MM.1S (cell line): Measurements from ENCODE around the gene FIP1L1.

Experiments used
- DNase-seq: peaks from one replicate; pipeline ENCODE4 v3.0.0-alpha.2; 2015
- H2AFZ ChIP-seq: fragments of 300-600 bp; sonication (generic); 2 replicates; pipeline ENCODE4 v1.6.0; 2016; ENCODE audit warnings: antibody characterized with exemption, low read length
- H3F3A ChIP-seq: fragments of 300-600 bp; sonication (generic); 2 replicates; pipeline ENCODE4 v1.6.1; 2016; ENCODE audit warnings: mild to moderate bottlenecking, antibody characterized with exemption, low read length, moderate library complexity, mixed read lengths; ENCODE audit not compliant: insufficient read depth
- H3K27ac ChIP-seq: fragments of 300-600 bp; sonication (generic); 2 replicates; pipeline ENCODE4 v1.5.1; 2016; ENCODE audit warnings: mild to moderate bottlenecking, low read length
- H3K27me3 ChIP-seq: fragments of 300-600 bp; sonication (generic); replicated peaks from 2 replicates; pipeline ENCODE4 v1.6.0; 2016; ENCODE audit warnings: low read length; ENCODE audit not compliant: insufficient read depth
- H3K36me3 ChIP-seq: fragments of 300-600 bp; sonication (generic); replicated peaks from 2 replicates; pipeline ENCODE4 v1.6.1; 2016; ENCODE audit warnings: mild to moderate bottlenecking, low read length, mixed read lengths; ENCODE audit not compliant: insufficient read depth
- H3K4me1 ChIP-seq: fragments of 300-600 bp; sonication (generic); 2 replicates; pipeline ENCODE4 v1.6.1; 2016; ENCODE audit warnings: low read length, mixed read lengths
- H3K4me2 ChIP-seq: fragments of 300-600 bp; sonication (generic); 2 replicates; pipeline ENCODE4 v1.6.0; 2016; ENCODE audit warnings: low read depth, low read length
- H3K4me3 ChIP-seq: fragments of 300-600 bp; sonication (generic); 2 replicates; pipeline ENCODE4 v1.5.1; 2016; ENCODE audit warnings: low read length, mixed read lengths
- H3K79me2 ChIP-seq: fragments of 300-600 bp; sonication (generic); 2 replicates; pipeline ENCODE4 v1.6.1; 2016; ENCODE audit warnings: mixed run types, low read length, mixed read lengths
- H3K9ac ChIP-seq: fragments of 300-600 bp; sonication (generic); 2 replicates; pipeline ENCODE4 v1.6.1; 2016; ENCODE audit warnings: low read length, mixed read lengths
- H3K9me2 ChIP-seq: fragments of 300-600 bp; sonication (generic); replicated peaks from 2 replicates; pipeline ENCODE4 v1.6.1; 2016; ENCODE audit warnings: mild to moderate bottlenecking, low read length, mixed read lengths; ENCODE audit not compliant: insufficient read depth
- H3K9me3 ChIP-seq: fragments of 300-600 bp; sonication (generic); replicated peaks from 2 replicates; pipeline ENCODE4 v1.6.1; 2016; ENCODE audit warnings: mild to moderate bottlenecking, low read length, mixed read lengths; ENCODE audit not compliant: insufficient read depth
- H4K20me1 ChIP-seq: fragments of 300-600 bp; sonication (generic); 2 replicates; pipeline ENCODE4 v1.6.1; 2016; ENCODE audit warnings: mild to moderate bottlenecking, low read length, moderate library complexity, mixed read lengths; ENCODE audit not compliant: insufficient read depth
- EZH2 ChIP-seq: fragments of 300-600 bp; sonication (generic); optimal IDR thresholded peaks from 2 replicates; pipeline ENCODE3; 2017; ENCODE audit warnings: low read depth, mild to moderate bottlenecking, antibody characterized with exemption, low read length, mixed read lengths
- EZH2phosphoT487 ChIP-seq: fragments of 300-600 bp; sonication (generic); IDR thresholded peaks from 2 replicates; pipeline ENCODE4 v1.6.1; 2018; ENCODE audit warnings: antibody characterized with exemption, low read length
- TF ChIP-seq, protein P1 (sequence below): fragments of 300-600 bp; sonication (generic); IDR thresholded peaks from 2 replicates; pipeline ENCODE4 v1.5.1; 2016; ENCODE audit warnings: antibody characterized with exemption, low read length, mixed read lengths

Gene FIP1L1

DNA sequence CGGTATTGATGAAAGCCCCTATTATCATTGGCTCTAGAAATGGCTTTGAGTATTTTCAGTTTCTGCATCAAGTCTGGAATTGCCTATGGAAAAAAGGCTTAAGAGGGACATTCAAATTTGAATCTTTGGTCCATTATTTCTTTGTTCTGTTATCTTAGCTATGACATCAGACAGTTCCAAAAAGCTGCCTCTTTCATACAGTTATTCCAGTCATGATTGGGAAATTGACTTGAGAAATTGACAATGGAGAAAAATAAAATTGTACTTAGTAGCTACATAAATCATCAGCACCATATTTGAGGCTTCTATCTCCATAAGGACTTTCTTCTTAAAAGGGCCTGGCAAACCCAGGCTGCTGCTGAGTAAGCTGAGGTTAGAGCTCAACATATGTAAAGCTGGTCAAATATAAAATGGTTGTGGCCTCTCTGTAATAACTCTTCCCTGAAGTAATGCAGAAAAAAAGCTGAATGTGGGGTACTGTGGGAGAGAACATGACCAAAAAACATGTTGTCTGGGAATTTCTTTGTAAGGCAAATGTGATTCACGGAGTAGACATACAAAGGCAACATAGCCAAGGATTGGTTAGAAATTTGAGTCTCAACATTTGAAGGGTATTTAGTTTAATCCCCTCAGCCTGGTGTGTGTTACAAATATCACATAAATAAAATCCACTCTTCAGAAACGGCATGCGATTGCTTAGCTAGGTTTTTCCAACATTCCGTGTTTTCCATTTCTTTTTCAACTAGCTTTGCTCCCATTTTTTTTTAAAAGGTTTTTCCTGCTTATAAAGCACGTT is 112.9 kb downstream of the FIP1L1 start:
- no peak overlapping the region for H3K27ac ChIP-seq
- DNase-seq: no peak
- H3K4me3 ChIP-seq: no peak overlapping the region

DNA sequence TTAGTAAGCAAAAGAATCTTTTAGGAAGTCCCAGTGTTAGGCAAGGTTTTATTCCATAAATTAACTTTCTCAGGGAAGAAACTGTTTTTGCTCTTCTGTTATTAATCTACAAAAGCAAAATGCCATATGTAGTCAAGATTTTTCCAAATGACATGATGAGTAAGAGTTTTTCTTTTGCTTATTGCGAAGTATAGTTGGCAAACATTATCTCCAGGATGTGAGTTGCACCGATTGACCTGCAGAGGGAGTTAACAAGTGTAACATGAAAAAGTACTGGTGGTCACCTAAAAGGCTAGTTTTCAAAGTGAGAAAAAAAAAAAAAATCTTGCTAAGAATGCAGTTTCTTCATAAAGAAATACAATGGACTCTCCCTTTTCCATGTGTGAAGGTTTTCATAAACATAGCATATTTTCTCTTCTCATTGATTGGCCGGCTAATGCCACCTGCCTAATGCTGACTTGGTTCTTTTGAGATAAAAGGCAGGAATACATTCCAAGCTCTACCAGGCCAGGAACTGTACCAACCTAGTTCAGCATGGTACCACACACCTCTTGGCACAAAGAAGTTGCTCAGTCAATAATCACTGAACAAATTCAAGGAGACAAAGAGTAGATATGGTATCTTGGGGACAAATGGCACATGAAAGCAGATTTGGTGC is 113.7 kb downstream of the FIP1L1 start:
- no peaks in the 10 kb centered on the region for H3K9me3 ChIP-seq
- H3F3A ChIP-seq: no peaks in the 10 kb centered on the region
- H3K9me2 ChIP-seq: no peaks in the 10 kb centered on the region
- no peak overlapping the region for H3K4me3 ChIP-seq
- H3K27ac ChIP-seq: no peak overlapping the region
- H3K36me3 ChIP-seq: no peaks in the 10 kb centered on the region
- peak; percentile 52 for DNase-seq
- no peaks in the 10 kb centered on the region for H4K20me1 ChIP-seq
- no peaks in the 10 kb centered on the region for H3K4me1 ChIP-seq
- no peak for TF ChIP-seq EZH2phosphoT487
- TF ChIP-seq, protein P1, sequence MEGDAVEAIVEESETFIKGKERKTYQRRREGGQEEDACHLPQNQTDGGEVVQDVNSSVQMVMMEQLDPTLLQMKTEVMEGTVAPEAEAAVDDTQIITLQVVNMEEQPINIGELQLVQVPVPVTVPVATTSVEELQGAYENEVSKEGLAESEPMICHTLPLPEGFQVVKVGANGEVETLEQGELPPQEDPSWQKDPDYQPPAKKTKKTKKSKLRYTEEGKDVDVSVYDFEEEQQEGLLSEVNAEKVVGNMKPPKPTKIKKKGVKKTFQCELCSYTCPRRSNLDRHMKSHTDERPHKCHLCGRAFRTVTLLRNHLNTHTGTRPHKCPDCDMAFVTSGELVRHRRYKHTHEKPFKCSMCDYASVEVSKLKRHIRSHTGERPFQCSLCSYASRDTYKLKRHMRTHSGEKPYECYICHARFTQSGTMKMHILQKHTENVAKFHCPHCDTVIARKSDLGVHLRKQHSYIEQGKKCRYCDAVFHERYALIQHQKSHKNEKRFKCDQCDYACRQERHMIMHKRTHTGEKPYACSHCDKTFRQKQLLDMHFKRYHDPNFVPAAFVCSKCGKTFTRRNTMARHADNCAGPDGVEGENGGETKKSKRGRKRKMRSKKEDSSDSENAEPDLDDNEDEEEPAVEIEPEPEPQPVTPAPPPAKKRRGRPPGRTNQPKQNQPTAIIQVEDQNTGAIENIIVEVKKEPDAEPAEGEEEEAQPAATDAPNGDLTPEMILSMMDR: peak; percentile 57
- H3K27me3 ChIP-seq: no peaks in the 10 kb centered on the region
- no peak overlapping the region for H3K9ac ChIP-seq
- no peaks in the 10 kb centered on the region for H3K79me2 ChIP-seq
- H2AFZ ChIP-seq: no peak overlapping the region
- no peak overlapping the region for H3K4me2 ChIP-seq

More for the DNA sequence above, 112.9 kb downstream of the FIP1L1 start:
- Histone ChIP-seq H3K79me2 (no peaks in the 10 kb centered on the region), H2AFZ (no peak overlapping the region), H3K36me3 (no peaks in the 10 kb centered on the region), H3F3A (no peaks in the 10 kb centered on the region), H3K4me1 (no peaks in the 10 kb centered on the region), H3K9me3 (no peaks in the 10 kb centered on the region), H3K9me2 (no peaks in the 10 kb centered on the region), H4K20me1 (no peaks in the 10 kb centered on the region), H3K4me2 (no peak overlapping the region), H3K27me3 (no peaks in the 10 kb centered on the region), H3K9ac (no peak overlapping the region)
- TF ChIP-seq EZH2phosphoT487 (no peak), EZH2 (no peak)
- TF ChIP-seq, protein P1: no peak

DNA sequence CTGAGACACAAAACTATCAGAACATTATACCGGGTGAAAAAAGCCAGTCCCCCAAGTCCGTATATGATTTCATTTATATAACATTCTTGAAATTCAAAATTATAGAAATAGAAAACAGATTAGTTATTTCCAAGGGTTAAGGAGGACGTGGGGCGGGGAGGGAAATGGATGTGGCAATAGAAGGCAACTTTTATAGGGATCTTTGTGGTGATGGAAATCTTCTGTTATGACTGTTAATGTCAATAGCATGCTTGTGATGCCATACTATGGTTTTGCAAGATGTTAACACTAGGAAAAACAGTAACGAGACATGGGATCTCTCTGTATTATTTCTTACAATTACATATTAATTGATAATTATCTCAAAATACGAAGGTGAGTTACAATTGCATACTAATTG is 117.4 kb downstream of the FIP1L1 start:
- H3K9ac ChIP-seq: no peak overlapping the region
- no peak overlapping the region for H2AFZ ChIP-seq
- no peaks in the 10 kb centered on the region for H3K9me3 ChIP-seq
- H3K4me2 ChIP-seq: no peak overlapping the region
- no peaks in the 10 kb centered on the region for H3K4me1 ChIP-seq
- H3K9me2 ChIP-seq: no peaks in the 10 kb centered on the region
- no peaks in the 10 kb centered on the region for H3K79me2 ChIP-seq
- TF ChIP-seq, protein P1: no peak
- TF ChIP-seq EZH2phosphoT487 (no peak), EZH2 (no peak)
- H3K27me3 ChIP-seq: no peaks in the 10 kb centered on the region
- H4K20me1 ChIP-seq: no peaks in the 10 kb centered on the region
- no peaks in the 10 kb centered on the region for H3F3A ChIP-seq
- H3K36me3 ChIP-seq: no peaks in the 10 kb centered on the region
- H3K4me3 ChIP-seq: no peak overlapping the region
- H3K27ac ChIP-seq: no peak overlapping the region
- DNase-seq: no peak
